GM18505 (cell line): ENCODE results near the gene OPRL1.
"Not testable (repeated sequence)": the region's sequence is repeated elsewhere in the genome, so short reads cannot be mapped to it uniquely, and the experiment has no call there.

ENCODE experiments used
- ATAC-seq: cut with Tn5 transposase; IDR thresholded peaks from one replicate; pipeline ENCODE4 v1.9.1; 2021; ENCODE audit not compliant: unreplicated experiment
- POLR2A ChIP-seq: IDR thresholded peaks from 4 replicates; pipeline ENCODE4 v1.6.1; 2011; ENCODE audit warnings: borderline replicate concordance; ENCODE audit not compliant: insufficient read depth, insufficient read length; ENCODE audit errors: extremely low read depth

The OPRL1 gene

GRCh38 chr20:64110411-64111068 lies 30.7 kb downstream of the OPRL1 start:
- no peak for TF ChIP-seq POLR2A
- ATAC-seq, result no peak

GRCh38 chr20:64111841-64112641 lies 32.2 kb downstream of the OPRL1 start:
- no peak for ATAC-seq
- TF ChIP-seq POLR2A, result no peak

DNA sequence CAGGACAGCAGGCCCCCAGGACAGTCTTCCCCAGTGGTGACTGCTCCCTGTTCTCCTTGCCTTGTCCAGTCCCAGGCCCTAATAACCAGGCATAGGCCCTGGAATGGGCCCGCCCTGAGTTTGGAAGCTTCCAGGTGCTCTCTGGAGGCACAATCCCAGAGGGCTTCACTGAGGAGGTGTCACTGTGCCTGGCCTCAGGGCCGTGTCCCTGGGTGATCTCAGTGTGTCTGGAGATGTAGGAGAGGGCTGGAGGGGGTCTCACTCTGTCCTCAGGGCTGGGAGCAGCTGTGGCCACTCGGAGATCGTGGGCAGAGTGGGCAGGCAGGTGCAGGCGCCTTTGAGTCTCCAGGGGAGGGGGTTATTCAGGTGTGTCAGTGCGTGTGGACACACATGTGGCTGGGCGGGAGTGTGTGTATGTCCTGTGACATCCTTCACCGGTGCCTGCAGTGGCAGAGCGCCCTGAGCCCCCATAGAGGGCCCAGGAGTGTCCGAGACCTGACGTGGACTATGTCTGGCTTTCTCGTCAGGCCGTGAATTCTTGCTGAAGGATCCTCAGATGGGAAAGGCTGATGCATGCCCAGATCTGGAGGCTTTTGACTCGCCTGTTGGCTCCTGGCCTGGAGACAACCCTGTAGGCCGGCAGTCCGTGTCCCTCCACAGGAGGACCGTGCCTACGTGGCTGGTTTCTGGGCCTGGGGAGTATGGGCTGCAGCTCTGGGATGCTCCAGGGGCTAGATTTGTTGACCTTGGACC lies 33.0 kb downstream of the OPRL1 start:
- TF ChIP-seq POLR2A, result no peak
- ATAC-seq, result no peak

- no peak for ATAC-seq
- TF ChIP-seq POLR2A, result no peak
These were observed 33.5 kb downstream of the OPRL1 start for GRCh38 chr20:64113444-64113775.

DNA sequence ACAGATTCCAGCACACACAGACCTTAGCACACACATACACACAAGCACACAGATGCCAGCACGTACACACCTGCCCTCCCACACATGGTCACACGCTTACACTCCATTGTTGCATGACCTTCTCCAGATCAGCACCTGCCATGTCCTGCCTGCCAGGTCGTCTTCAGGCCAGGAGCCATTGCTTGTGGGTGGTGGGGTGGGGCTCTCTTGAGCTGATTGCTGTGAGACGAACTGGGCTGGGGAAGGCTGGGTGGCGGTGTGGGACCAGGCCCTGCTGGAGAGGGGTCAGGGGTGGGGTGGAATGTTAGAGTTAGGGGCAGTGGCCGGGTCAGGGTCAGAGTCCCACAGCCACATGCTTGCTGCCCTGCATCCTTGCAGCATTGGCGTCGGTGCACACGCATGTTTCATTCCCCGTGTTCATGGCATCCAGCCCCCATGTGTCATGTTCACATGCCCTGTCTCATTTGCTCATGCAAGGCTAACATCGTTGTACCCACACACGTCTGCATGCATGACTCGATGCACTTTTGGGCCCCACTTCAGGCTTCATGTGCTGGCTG lies 34.0 kb downstream of the OPRL1 start:
- TF ChIP-seq POLR2A, result no peak
- ATAC-seq, result no peak

DNA sequence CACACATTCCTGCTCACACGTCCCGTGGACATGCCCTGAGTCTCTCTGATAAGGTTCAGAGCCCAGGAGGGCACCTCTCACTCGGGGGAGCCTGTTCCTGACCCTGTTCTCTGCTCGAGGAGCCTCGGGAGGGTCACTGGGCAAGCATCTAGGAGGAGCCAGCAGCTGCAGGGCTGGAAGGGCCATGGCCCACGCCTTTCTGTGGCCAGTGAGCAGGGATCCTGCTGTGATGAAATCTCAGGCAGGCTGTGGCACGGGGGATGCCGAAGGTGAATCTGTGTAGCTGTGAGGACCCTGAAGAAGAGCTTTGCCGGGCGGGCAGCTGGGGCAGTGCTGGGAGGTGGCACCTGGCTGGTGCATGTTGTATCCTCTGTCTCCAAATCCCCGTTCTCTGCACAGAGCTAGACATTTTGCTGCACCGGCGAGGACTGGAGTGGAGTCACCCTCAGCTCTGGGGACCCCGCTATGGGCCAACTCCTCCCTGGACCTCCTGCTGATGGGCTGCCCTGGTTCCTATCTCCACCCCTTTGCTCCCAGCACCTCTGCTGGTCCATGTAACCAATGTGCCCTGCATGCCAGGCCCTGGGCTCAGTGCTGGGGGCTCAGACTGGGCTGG lies 34.6 kb downstream of the OPRL1 start:
- no peak for TF ChIP-seq POLR2A
- no peak for ATAC-seq

DNA sequence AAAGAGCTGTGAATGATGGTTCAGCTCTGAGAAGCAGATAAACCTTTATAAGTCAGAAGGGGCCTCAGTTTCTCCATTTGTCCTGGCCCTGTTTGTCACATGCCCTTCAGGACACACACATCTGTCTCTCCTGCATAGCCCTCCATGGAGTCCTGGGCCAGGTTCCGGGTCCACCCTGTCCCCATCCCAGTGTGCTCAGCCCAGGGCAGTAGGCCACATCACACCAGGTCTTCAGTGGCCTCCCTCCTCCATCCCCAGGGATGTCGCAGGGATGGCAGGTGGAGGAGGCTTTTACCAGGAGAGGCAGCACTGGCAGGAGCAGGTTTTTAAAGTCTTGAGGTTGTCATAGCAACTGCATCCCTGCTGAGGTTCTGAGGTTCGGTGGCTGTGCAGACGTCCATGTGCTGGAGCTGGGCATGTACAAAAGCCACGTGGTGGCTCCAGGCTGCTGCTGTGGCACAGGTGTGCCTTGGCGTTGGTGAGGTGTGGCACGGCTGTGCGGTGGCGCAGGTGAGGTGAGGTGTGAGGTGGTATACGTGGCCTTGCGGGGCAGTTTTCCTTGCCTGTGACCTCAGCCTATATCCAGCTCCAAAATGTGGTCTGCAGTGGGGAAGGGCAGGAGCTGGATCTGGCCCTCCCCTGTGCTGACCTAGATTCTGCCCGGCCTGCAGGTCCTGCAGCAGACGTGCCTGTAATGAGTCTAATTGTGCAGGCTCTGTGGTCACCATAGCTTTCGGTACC lies 35.5 kb downstream of the OPRL1 start:
- no peak for ATAC-seq
- no peak for TF ChIP-seq POLR2A

DNA sequence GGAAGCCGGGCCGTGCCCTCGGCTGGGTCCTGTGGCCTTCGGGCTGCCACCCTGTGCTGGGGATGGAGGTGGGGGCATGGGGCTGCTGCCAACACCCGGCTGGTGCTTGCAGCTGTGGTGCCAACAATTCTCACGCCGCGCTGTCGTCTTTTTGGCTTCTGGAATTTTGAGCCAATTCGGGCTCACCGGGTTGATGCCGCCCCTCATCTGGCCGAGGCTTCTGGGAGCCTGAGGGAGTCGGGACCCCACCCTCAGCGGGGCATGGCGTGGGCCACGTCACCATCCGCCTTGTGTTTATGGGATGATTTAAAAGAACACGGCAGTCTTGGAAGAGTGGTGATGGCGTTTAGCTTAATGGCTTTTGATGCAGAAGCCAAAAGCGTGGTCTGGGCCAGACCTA lies 36.1 kb downstream of the OPRL1 start:
- no peak for TF ChIP-seq POLR2A
- no peak for ATAC-seq

DNA sequence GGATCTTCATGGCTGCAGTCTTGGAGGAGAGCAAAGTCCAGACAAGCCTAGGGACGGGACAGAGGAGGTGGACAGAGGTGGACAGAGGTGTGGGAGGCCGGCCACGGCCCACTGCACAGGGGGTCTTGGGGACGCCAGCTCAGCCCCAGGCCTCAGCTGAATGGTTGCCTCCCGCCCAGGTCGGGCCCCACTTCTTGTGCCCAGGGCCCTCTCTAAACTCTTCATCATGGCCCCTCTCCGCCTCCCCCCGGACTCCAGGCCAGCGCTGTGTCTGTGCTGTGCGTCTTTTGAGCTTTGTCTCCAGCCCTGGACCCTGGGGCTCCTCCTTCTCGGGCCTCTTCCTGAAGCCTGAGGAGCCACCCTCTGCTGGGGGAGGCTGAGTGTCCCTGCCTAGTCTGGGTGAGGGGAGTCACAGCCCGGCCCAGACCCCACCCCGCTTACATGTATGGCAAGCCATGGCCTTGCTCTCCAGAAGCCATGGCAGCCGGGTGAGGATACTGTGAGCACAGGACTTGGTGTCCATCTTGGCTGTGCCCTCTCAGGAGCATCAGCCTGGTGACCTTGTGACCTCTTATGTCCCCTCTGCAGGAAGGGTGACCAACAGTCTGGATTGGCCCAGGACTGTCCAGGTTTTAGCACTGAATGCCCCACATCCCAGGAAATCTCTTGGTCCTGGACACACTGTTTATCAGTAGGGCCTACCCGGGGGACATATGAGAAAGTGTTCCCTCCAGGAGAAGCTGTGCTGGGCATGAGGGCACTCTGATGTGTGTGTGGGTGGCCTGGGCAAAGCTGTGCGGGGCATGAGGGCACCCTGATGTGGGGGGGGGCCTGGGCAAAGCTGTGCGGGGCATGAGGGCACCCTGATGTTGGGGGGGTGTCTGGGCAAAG lies 36.9 kb downstream of the OPRL1 start:
- no peak for TF ChIP-seq POLR2A
- ATAC-seq, result no peak

DNA sequence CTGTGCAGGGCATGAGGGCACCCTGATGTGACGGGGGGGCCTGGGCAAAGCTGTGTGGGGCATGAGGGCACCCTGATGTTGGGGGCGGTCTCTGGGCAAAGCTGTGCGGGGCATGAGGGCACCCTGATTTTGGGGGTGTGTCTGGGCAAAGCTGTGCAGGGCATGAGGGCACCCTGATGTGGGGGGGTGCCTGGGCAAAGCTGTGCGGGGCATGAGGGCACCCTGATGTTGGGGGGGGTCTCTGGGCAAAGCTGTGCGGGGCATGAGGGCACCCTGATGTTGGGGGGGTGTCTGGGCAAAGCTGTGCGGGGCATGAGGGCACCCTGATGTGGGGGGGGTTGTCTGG lies 37.5 kb downstream of the OPRL1 start:
- ATAC-seq, result not testable (repeated sequence)

DNA sequence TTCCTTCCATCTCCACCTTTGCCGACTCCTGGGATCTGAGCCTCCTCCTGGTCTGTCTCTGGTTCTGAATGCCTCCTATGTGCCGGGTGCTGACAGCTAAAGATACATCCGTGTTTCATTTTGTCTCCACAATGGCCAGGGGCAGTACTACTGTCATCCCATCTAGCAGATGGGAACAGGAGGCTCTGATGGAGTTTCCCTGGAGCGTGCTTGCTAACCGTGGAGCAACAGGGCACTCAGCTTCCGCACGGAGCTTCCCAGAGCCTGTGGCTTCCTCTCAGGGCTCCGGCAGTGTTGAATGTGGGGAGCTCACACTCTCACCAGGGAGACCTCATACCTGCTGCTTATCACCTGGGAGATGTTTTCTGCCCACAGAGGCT lies 39.4 kb downstream of the OPRL1 start:
- no peak for TF ChIP-seq POLR2A
- no peak for ATAC-seq
